ENCODE measurements around the gene DPH1.
A peak's percentile ranks its signal among the peaks of the same experiment; 100 is the strongest.

The DPH1 gene

DNA sequence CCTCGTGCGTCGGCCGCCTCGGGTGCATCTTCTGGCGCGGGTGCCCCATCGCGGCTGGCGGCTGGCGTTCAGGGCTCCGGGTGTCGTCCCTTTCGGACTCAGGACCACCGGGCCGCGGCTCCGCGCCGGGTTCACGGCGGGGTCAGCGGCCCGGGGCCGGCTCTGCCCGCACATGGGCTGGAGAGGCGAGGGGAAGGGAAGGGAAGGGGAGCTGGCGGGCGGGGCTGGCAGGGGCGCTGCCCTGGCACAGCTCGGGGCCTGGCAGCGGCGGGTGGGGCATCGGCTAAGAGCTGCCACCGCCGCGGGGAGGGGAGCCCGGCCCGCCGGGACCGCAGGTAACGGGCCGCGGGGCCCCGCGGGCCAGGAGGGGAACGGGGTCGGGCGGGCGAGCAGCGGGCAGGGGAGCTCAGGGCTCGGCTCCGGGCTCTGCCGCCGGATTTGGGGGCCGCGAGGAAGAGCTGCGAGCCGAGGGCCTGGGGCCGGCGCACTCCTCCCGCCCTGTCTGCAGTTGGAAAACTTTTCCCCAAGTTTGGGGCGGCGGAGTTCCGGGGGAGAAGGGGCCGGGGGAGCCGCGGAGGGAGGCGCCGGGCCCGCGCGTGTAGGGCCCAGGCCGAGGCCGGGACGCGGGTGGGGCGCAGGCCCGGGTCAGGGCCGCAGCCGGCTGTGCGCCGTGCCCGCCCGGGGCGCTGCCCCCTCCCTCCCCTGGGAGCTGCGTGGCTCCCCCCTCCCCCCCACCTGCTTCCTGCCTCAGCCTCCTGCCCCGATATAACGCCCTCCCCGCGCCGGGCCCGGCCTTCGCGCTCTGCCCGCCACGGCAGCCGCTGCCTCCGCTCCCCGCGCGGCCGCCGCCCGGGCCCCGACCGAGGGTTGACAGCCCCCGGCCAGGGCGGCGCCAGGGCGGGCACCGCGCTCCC is 25.6 kb downstream of the DPH1 start:
- H3K4me3 ChIP-seq (ENCODE audit: low read length): peak overlapping the region; percentile 44
- TF ChIP-seq, protein P1, sequence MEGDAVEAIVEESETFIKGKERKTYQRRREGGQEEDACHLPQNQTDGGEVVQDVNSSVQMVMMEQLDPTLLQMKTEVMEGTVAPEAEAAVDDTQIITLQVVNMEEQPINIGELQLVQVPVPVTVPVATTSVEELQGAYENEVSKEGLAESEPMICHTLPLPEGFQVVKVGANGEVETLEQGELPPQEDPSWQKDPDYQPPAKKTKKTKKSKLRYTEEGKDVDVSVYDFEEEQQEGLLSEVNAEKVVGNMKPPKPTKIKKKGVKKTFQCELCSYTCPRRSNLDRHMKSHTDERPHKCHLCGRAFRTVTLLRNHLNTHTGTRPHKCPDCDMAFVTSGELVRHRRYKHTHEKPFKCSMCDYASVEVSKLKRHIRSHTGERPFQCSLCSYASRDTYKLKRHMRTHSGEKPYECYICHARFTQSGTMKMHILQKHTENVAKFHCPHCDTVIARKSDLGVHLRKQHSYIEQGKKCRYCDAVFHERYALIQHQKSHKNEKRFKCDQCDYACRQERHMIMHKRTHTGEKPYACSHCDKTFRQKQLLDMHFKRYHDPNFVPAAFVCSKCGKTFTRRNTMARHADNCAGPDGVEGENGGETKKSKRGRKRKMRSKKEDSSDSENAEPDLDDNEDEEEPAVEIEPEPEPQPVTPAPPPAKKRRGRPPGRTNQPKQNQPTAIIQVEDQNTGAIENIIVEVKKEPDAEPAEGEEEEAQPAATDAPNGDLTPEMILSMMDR (conservative IDR thresholded peaks at IDR 0.05; ENCODE audit: low read depth, low read length): no peak
- no peak for DNase-seq (ENCODE audit: low read depth)

DNA sequence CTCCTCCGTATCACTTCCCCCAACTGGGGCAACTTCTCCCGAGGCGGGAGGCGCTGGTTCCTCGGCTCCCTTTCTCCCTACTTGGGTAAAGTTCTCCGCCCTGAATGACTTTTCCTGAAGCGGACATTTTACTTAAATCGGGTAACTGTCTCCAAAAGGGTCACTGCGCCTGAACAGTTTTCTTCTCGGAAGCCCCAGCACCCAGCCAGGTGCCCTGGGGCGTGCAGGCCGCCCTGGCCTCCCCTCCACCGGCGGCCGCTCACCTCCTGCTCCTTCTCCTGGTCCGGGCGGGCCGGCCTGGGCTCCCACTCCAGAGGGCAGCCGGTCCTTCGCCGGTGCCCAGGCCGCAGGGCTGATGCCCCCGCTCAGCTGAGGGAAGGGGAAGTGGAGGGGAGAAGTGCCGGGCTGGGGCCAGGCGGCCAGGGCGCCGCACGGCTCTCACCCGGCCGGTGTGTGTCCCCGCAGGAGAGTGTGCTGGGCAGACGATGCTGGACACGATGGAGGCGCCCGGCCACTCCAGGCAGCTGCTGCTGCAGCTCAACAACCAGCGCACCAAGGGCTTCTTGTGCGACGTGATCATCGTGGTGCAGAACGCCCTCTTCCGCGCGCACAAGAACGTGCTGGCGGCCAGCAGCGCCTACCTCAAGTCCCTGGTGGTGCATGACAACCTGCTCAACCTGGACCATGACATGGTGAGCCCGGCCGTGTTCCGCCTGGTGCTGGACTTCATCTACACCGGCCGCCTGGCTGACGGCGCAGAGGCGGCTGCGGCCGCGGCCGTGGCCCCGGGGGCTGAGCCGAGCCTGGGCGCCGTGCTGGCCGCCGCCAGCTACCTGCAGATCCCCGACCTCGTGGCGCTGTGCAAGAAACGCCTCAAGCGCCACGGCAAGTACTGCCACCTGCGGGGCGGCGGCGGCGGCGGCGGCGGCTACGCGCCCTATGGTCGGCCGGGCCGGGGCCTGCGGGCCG is 26.5 kb downstream of the DPH1 start:
- DNase-seq (ENCODE audit: low read depth): no peak
- TF ChIP-seq, protein P1 (conservative IDR thresholded peaks at IDR 0.05; ENCODE audit: low read depth, low read length): no peak
- peak overlapping the region; percentile 27 for H3K4me3 ChIP-seq (ENCODE audit: low read length)

DNA sequence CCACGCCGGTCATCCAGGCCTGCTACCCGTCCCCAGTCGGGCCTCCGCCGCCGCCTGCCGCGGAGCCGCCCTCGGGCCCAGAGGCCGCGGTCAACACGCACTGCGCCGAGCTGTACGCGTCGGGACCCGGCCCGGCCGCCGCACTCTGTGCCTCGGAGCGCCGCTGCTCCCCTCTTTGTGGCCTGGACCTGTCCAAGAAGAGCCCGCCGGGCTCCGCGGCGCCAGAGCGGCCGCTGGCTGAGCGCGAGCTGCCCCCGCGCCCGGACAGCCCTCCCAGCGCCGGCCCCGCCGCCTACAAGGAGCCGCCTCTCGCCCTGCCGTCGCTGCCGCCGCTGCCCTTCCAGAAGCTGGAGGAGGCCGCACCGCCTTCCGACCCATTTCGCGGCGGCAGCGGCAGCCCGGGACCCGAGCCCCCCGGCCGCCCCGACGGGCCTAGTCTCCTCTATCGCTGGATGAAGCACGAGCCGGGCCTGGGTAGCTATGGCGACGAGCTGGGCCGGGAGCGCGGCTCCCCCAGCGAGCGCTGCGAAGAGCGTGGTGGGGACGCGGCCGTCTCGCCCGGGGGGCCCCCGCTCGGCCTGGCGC is 27.3 kb downstream of the DPH1 start:
- TF ChIP-seq, protein P1 (conservative IDR thresholded peaks at IDR 0.05; ENCODE audit: low read depth, low read length): no peak
- H3K4me3 ChIP-seq (ENCODE audit: low read length): no peak overlapping the region
- DNase-seq (ENCODE audit: low read depth): no peak

DNA sequence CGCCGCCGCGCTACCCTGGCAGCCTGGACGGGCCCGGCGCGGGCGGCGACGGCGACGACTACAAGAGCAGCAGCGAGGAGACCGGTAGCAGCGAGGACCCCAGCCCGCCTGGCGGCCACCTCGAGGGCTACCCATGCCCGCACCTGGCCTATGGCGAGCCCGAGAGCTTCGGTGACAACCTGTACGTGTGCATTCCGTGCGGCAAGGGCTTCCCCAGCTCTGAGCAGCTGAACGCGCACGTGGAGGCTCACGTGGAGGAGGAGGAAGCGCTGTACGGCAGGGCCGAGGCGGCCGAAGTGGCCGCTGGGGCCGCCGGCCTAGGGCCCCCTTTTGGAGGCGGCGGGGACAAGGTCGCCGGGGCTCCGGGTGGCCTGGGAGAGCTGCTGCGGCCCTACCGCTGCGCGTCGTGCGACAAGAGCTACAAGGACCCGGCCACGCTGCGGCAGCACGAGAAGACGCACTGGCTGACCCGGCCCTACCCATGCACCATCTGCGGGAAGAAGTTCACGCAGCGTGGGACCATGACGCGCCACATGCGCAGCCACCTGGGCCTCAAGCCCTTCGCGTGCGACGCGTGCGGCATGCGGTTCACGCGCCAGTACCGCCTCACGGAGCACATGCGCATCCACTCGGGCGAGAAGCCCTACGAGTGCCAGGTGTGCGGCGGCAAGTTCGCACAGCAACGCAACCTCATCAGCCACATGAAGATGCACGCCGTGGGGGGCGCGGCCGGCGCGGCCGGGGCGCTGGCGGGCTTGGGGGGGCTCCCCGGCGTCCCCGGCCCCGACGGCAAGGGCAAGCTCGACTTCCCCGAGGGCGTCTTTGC is 28.0 kb downstream of the DPH1 start:
- TF ChIP-seq, protein P1 (conservative IDR thresholded peaks at IDR 0.05; ENCODE audit: low read depth, low read length): no peak
- no peak for DNase-seq (ENCODE audit: low read depth)
- no peak overlapping the region for H3K4me3 ChIP-seq (ENCODE audit: low read length)

DNA sequence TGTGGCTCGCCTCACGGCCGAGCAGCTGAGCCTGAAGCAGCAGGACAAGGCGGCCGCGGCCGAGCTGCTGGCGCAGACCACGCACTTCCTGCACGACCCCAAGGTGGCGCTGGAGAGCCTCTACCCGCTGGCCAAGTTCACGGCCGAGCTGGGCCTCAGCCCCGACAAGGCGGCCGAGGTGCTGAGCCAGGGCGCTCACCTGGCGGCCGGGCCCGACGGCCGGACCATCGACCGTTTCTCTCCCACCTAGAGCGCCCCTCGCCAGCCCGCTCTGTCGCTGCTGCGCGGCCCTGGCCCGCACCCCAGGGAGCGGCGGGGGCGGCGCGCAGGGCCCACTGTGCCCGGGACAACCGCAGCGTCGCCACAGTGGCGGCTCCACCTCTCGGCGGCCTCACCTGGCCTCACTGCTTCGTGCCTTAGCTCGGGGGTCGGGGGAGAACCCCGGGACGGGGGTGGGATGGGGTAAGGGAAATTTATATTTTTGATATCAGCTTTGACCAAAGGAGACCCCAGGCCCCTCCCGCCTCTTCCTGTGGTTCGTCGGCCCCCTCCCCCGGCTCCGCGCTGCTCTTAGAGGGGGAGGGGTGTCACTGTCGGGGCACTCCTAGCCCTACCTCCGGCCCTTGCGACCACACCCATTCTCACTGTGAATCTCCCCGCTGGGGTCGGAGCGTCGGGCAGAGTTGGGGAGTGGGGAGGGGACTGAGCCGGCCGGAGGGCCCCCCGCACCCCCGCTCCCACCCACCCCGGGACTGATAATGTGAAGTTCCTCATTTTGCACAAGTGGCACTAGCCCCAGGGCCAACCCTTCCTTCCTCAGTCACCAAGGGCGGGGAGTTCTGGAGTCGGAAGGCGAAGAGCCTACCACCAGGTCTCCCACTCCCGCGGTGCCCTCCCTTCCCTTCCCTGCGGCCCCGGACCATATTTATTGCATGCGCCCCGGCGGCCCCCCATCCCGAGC is 28.9 kb downstream of the DPH1 start:
- TF ChIP-seq, protein P1 (conservative IDR thresholded peaks at IDR 0.05; ENCODE audit: low read depth, low read length): peak; percentile 74
- H3K4me3 ChIP-seq (ENCODE audit: low read length): no peak overlapping the region
- no peak for DNase-seq (ENCODE audit: low read depth)

Data from retinal pigment epithelial cell (primary cell).